AG04450 (cell line): ENCODE results near the gene CTXN1. TPM values are rescaled to one million over a fixed set of nuclear protein-coding genes. Genes with fewer than 3 reads are reported as not detected.

Source experiments
- CTCF ChIA-PET: fragments of 300-600, 350-600 bp; formaldehyde crosslinking; extraction: SDS; loops from one replicate; lab custom pipeline; 2022; ENCODE audit warnings: antibody characterized with exemption, inconsistent platforms; lab: Charles Lee
- POLR2A ChIA-PET: fragments of 350-600 bp; formaldehyde crosslinking; extraction: SDS; loops from one replicate; lab custom pipeline; 2021; ENCODE audit warnings: antibody characterized with exemption, inconsistent platforms; lab: Yijun Ruan, JAX
- DNase-seq: peaks from one replicate; pipeline ENCODE4 v3.0.0-alpha.2; 2011; ENCODE audit warnings: low read depth, low spot score
- H3K27ac ChIP-seq: one replicate; pipeline ENCODE4 v1.5.1; 2012; ENCODE audit warnings: low read depth, low read length, control low read depth
- H3K27me3 ChIP-seq: one replicate; pipeline ENCODE4 v1.6.0; 2012; ENCODE audit warnings: low read length; ENCODE audit not compliant: control insufficient read depth, insufficient read depth
- H3K4me3 ChIP-seq: 2 replicates; pipeline ENCODE4 v1.5.1; 2011; ENCODE audit warnings: mild to moderate bottlenecking, low read depth, low read length, control low read depth
- H3K9me3 ChIP-seq: 2 replicates; pipeline ENCODE4 v1.5.1; 2012; ENCODE audit warnings: low read length; ENCODE audit not compliant: control insufficient read depth, insufficient read depth
- CTCF ChIP-seq: IDR thresholded peaks from 2 replicates; pipeline ENCODE4 v1.5.1; 2011; ENCODE audit warnings: low read depth, low read length, control low read depth, inconsistent platforms
- polyA plus RNA-seq: library from polyadenylated mRNA; depleted of rRNA; stranded (reverse); fragments of >200 nt; gene quantifications from 2 replicates; pipeline ENCODE4 v1.2.3, GENCODE V29; 2011

The CTXN1 gene
- polyA plus RNA-seq, 1 experiment: 0.95 TPM

GRCh38 chr19:7881910-7882309 is 44.0 kb downstream of the CTXN1 start:
- POLR2A ChIA-PET: no interaction called here
- no peak for DNase-seq
- Histone ChIP-seq H3K4me3 (no peak overlapping the region), H3K9me3 (no peaks in the 10 kb centered on the region), H3K27ac (no peak overlapping the region), H3K27me3 (peaks cover 8% of the 10 kb centered on the region)
- CTCF ChIA-PET: interaction anchor here (2.4 kb wide), 1 partner anchor 13 kb away, joined by 14 read pairs; no protein-coding TSS in a partner anchor
- no peak for TF ChIP-seq CTCF

- ChIA-PET CTCF (no interaction called here), POLR2A (interaction anchor here (0.7 kb wide), 1 partner anchor 14 kb away, joined by 3 read pairs; no protein-coding TSS in a partner anchor)
- no peak overlapping the region for H3K27ac ChIP-seq
- no peaks in the 10 kb centered on the region; the same call in 1 of the 2 replicates for H3K9me3 ChIP-seq
- H3K4me3 ChIP-seq: no peak overlapping the region
- H3K27me3 ChIP-seq: peaks cover 17% of the 10 kb centered on the region
- DNase-seq: no peak
- TF ChIP-seq CTCF: no peak
Measured at GRCh38 chr19:7879836-7880235, 46.1 kb downstream of the CTXN1 start.

GRCh38 chr19:7879111-7879807 is 46.7 kb downstream of the CTXN1 start:
- CTCF ChIA-PET: interaction anchor here (1.4 kb wide), 1 partner anchor 24 kb away, joined by 3 read pairs; the partner anchor contains the start of gene MAP2K7
- no peak overlapping the region for H3K27ac ChIP-seq
- POLR2A ChIA-PET: interaction anchor here (0.7 kb wide), 1 partner anchor 13 kb away, joined by 3 read pairs; no protein-coding TSS in a partner anchor
- H3K4me3 ChIP-seq: no peak overlapping the region
- DNase-seq: no peak
- H3K27me3 ChIP-seq: peaks cover 23% of the 10 kb centered on the region
- no peaks in the 10 kb centered on the region; the same call in 1 of the 2 replicates for H3K9me3 ChIP-seq
- no peak for TF ChIP-seq CTCF

DNA sequence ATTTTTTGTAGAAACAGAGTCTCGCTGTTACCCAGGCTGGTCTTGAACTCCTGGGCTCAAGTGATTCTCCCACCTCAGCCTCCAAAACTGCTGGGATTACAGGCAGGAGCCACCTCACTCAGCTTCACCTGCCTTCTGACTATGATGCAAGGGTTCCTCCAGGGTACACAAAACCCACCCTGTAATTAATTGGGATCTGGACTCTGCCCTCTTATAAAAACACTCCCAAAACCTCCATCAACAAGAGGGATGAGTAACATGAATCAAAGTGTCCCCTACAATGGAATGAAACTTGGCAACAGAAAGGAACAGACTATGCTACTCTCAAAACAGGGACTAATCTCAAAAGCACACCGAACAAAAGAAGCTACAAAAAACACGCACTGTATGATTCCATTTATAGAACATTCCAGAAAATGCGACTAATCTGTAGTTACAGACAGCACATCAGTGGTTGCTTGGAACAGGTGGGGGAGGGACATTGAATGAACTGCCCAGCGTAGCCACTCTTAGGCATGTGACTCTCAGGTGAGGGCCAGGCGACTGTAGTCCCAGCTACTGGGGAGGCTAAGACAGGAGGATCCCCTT is 48.6 kb downstream of the CTXN1 start:
- no peak for TF ChIP-seq CTCF
- ChIA-PET POLR2A (interaction anchor here (0.6 kb wide), 1 partner anchor 47 kb away, joined by 9 read pairs; no protein-coding TSS in a partner anchor), CTCF (interaction anchor here (1.8 kb wide), 1 partner anchor 8 kb away, joined by 8 read pairs; no protein-coding TSS in a partner anchor)
- peaks cover 38% of the 10 kb centered on the region for H3K27me3 ChIP-seq
- H3K4me3 ChIP-seq: no peak overlapping the region
- no peak overlapping the region for H3K27ac ChIP-seq
- DNase-seq: no peak
- no peaks in the 10 kb centered on the region; the same call in 1 of the 2 replicates for H3K9me3 ChIP-seq

DNA sequence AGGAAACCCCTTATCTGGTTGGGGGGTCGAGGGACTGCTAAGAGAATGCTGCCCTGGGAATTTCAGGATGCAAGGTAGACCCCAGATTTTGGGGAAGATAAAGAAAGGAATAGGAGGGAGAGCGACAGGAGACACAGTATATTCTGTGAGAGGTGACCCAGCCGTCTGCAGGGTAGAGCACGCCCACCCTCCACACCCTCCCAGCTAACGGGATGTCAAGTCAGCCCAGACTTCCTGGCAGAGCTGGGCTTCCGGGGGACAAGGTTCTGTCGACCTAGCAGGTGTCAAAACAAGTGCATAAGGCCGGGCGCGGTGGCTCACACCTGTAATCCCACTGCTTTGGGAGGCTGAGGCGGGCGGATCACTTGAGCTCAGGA is 51.0 kb downstream of the CTXN1 start:
- no peaks in the 10 kb centered on the region; the same call in 1 of the 2 replicates for H3K9me3 ChIP-seq
- H3K27me3 ChIP-seq: peaks cover 34% of the 10 kb centered on the region
- no peak overlapping the region for H3K4me3 ChIP-seq
- H3K27ac ChIP-seq: no peak overlapping the region
- no peak for DNase-seq
- ChIA-PET CTCF (no interaction called here), POLR2A (no interaction called here)
- TF ChIP-seq CTCF: no peak
